Ovary (tissue), 3 donors: Measurements from ENCODE around the gene NAV2.

Experiments
- EP300 ChIP-seq: sonication (generic); formaldehyde crosslinking; IDR thresholded peaks from one replicate; pipeline ENCODE4 v1.6.1; 2017; ENCODE audit warnings: antibody characterized with exemption
- POLR2A ChIP-seq: fragments of 450-650 bp; IDR thresholded peaks from one replicate; pipeline ENCODE4 v1.6.1; 2017; ENCODE audit warnings: antibody characterized with exemption, mild to moderate bottlenecking, moderate library complexity
- TF ChIP-seq, protein P1 (sequence below), 3 donors: fragments of 450-650 bp in 2 of 3; fragments of 200-600 bp in 1 of 3; IDR thresholded peaks; one replicate each; pipeline versions ENCODE4 v1.5.1 to v1.8.0; 2016 to 2022; ENCODE audit warnings: antibody characterized with exemption in 3 of 3, mild to moderate bottlenecking in 1 of 3
- donor health status: DM: no; HTN: no; CAD: no.

DNA sequence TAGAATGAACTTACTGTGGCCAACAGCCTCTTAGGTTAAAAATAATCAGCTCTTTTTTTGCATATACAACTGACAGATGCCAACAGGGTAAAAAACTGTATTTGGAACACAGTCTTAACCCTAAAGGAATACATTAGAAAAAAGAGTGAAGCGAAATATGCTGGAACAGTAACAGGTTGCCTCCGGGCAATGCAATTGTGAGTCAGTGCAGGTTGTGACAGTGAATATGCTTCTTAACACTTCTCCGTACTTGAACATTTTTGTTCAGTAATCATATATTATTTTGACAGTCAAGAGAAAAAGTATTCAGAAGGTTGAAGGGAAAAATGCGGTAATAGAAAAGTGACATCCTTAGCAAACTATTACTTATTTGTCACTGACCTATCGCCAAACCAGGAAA, 349.1 kb downstream of the NAV2 start:
- TF ChIP-seq, protein P1, sequence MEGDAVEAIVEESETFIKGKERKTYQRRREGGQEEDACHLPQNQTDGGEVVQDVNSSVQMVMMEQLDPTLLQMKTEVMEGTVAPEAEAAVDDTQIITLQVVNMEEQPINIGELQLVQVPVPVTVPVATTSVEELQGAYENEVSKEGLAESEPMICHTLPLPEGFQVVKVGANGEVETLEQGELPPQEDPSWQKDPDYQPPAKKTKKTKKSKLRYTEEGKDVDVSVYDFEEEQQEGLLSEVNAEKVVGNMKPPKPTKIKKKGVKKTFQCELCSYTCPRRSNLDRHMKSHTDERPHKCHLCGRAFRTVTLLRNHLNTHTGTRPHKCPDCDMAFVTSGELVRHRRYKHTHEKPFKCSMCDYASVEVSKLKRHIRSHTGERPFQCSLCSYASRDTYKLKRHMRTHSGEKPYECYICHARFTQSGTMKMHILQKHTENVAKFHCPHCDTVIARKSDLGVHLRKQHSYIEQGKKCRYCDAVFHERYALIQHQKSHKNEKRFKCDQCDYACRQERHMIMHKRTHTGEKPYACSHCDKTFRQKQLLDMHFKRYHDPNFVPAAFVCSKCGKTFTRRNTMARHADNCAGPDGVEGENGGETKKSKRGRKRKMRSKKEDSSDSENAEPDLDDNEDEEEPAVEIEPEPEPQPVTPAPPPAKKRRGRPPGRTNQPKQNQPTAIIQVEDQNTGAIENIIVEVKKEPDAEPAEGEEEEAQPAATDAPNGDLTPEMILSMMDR (IDR thresholded peaks at IDR 0.05), result no peak
- TF ChIP-seq POLR2A (no peak), EP300 (no peak)
